ENCODE measurements around the gene ZBTB6.

DNA sequence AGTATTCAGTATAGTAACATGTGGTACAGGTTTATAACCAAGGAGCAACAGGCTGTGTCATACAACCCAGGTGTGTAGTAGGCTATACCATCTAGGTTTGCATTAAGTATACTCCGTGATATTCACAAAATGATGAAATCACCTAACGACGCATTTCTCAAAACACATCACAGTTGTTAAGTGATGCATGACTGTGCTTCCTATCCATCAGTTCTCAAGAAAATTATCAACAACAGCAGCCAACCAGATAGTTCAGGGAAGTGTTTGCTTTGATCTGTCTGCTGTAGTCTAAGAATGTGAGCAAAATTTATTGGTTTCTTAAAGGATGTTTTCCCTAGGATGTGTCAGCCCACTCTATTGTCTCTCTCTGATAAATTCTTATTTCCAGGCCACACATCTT lies 10.8 kb upstream of the ZBTB6 start:
- no peak for TF ChIP-seq ZNF274 (IDR thresholded peaks at IDR 0.05; ENCODE audit: low read depth, low read length)
- TF ChIP-seq YY1 (IDR thresholded peaks at IDR 0.05; ENCODE audit: insufficient read depth, insufficient read length) = no peak

Data from NT2/D1 (cell line).